ENCODE results near the gene CLEC16A.
"Not testable (repeated sequence)": the region's sequence is repeated elsewhere in the genome, so short reads cannot be mapped to it uniquely, and the experiment has no call there.

The CLEC16A gene

DNA sequence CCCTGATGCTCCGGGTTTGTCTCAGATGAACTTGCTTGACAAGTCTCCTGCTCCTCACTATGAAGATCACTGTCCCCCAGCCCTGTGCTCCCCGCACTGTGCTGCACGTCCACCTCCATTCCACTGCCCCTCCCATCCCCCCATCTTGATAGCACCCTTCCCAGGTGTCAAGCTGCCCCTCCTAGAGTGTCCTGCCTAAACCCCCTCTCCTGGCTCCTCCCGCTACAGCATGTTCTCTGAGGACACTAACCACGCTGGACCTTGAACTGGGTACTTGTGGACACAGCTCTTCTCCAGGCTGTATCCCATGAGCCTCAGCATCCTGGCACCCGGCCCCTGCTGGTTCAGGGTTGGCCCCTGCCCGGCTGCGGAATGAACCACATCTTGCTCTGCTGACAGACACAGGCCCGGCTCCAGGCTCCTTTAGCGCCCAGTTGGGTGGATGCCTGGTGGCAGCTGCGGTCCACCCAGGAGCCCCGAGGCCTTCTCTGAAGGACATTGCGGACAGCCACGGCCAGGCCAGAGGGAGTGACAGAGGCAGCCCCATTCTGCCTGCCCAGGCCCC is 20.6 kb upstream of the CLEC16A start:
- DNase-seq, result no peak

DNA sequence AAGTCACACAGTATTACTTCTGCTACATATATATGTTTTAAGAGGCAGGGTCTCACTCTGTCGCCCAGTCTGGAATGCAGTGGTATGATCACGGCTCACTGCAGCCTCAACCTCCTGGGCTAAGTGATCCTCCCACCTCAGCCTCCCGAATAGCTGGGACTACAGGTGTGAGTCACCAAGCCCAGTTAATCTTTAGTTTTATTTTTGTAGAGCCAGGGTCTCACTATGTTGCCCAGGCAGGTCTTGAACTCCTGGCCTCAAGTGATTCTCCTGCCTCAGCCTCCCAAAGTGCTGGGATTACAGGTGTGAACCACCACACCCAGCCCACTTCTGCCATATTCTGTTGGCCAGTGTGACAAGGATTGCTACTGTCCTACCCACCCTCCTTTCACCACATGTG is 19.1 kb upstream of the CLEC16A start:
- not testable (repeated sequence) for DNase-seq

DNA sequence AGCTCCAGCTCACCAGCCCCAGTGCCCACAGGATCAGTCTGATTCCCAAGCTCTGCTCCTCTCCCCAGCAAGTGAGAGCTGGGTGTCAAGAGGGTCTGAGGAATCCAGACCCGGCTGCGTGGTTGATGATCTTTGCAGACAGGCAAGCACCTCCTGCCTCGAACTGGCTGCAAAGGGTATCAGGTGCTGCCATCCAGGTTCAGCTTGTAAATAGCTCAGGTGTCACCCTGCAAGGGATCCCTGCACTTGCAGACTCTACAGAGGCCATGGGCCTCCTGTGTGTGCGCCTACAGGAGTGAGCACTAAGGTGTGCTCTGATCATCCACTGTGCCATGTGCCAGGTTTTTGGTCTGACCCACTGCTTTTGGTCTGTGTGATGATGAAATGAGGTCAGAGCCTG is 18.3 kb upstream of the CLEC16A start:
- no peak for DNase-seq

DNA sequence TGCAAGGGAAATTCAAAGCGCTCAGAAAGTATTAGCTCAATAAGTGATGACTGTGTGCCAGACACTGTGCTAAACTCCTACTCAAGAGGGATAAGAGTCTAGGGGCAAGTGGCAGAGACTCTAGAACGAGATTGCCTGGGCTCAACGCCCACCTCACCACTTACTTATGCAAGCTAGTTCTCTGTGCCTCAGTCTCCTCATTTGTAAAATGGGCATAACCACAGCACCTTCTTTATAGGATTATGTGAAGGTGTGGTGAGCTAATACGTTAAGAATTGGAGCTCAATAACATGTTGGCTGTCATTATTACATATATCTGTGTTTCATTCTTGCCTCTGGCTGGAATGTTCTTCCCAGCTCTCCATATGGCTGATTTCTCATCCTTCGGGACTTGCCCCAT is 17.5 kb upstream of the CLEC16A start:
- no peak for DNase-seq

DNA sequence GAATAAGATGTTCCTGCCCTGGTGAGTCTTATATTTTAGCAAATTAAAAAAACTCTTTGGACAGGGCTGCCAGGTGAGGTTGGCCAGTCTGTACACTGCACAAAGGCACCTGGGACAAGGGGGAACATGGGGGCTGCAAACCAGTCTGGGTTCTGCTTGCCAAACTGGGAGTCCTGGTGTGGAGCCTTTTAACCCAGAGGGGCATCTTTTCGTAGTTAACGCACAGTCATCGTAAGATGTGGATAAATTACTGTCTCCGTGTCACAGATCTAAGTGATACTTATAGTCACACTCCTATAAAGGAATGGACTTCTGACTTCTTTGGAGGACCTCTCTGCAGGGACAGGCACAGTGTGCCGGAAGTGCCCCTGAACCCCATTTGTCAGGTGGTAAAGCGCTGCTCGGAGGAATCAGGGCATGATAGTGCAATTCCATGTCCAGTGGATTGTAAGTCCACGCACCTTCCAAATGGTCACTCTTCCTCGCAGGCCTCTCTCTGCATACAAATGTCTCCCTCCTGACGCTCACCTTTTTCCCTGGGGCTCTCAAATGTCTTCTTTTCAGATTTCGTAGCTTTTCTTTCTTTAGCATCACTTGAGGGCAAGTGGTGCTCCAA is 16.8 kb upstream of the CLEC16A start:
- no peak for DNase-seq

DNA sequence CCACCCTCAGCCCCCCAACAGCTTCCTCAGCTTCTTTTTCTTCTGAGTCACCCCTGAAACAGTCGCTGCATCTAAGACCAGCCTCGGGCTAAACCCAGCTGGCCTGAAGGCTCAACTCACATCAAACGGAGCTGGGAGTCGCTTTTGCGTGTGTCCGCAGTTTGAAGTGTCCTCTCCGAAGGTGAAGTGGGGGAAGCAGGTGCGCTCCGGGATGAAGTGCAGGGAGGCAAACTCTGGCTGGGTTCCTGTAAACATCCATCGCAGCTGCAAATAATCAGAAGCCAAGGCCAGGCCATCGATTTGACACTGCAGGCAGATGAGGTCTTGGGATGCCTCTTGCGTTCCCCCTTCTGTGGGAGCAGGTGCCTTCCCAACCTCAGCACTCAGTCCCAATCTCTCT is 15.3 kb upstream of the CLEC16A start:
- DNase-seq, result not testable (repeated sequence)

DNA sequence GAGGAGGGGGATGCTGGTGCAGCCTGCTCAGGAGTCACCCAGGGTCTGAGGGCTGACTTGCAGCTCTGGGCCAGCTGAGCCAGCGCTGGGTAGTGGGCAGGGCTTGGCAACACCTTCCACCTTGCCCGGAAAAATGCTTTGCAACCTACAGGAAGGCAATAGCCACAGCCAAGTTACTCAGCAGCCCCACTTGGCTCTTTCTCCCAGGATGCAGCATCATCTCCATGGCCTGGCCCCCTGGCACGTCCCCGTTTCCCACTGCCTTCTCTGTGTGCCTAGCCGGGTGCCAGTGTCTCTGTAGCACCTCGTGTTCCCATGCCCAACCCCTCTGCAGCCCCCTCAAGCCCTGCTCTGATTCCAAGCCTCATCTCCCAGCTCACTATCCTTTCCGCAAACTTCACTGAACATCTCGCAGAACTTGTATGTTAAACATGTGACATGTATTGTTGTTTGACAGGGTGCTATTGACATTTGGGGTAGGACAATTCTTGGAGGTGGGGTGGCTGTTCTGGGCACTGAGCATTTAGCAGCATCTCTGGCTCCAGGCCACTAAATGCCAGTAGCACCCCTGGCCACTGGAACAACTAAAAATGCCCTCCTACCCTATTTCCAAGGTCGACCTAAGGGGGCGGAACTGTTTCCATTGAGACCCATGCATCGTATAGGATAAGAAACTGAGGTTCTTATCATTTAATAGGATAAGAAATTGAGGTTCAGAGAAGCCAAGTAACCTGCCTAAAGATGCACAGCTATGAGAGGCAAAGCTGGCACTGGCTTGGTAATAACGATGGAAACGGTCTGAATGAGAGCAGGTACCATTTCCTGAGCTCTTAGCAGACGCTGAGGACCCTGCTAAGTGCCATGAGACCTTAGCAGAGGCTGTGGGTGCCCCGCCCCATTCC is 14.3 kb upstream of the CLEC16A start:
- DNase-seq, result no peak

DNA sequence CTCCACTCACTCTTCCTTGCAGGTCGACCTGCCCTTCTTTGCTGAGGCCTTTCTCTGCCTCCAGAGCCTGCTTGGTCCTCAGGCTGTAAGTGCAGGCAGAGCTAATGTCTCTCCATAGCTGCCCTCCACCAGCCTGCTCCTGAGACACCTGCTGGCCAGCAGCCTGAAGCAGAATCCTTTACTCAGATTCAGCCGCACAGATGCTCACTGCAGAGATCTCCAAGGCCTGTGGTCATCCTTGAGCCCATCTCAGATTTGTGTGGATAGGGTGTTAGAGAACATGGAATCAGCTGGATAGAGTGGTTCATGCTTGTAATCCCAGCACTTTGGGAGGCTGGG is 13.6 kb upstream of the CLEC16A start:
- DNase-seq, result no peak

DNA sequence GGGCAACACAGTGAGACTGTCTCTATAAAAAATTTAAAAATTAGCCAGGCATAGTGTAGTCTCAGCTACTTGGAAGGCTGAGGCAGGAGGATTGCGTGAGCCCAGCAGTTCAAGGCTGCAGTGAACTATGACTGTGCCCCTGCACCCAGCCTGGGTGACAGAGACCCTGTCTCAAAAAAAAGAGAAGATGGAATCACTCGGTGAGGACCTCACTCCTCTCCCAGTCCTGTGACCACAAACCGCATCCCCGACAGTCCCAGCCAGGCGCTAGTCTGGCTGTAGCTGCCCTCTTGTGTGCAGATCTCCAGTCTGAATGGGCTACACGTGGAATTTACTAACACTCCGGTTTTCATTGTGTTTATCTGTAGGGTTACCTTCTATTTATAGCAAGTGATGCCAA is 13.2 kb upstream of the CLEC16A start:
- DNase-seq, result no peak

DNA sequence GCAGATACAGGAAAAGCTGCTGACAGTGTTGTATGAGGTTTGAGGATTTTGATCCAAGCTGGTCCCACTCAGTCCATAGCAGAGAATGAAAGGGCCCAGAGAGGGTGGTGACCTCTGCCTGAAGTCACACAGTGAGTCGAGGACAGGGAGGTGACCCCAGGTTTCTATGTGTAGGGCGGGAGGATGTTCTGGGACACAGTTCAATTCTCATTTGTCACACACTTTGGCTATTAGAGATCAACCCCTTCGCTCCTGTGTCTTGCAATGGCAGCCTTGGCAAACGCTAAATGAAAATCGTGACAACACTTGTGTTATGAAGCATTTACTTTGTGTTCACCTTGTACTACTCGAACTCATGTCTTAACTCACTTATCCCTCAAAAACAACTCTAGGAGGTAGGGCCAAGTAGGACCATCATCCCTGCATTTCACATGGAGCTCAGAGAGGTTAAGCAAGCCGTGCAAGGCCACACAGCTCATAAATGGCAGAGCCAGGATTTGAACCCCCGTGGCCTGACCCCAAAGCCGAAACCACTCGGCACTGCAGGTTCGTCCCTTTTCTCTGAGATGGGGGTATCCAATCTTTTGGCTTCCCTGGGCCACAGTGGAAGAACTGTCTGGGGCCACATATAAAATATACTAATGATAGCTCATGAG is 12.3 kb upstream of the CLEC16A start:
- no peak for DNase-seq

DNA sequence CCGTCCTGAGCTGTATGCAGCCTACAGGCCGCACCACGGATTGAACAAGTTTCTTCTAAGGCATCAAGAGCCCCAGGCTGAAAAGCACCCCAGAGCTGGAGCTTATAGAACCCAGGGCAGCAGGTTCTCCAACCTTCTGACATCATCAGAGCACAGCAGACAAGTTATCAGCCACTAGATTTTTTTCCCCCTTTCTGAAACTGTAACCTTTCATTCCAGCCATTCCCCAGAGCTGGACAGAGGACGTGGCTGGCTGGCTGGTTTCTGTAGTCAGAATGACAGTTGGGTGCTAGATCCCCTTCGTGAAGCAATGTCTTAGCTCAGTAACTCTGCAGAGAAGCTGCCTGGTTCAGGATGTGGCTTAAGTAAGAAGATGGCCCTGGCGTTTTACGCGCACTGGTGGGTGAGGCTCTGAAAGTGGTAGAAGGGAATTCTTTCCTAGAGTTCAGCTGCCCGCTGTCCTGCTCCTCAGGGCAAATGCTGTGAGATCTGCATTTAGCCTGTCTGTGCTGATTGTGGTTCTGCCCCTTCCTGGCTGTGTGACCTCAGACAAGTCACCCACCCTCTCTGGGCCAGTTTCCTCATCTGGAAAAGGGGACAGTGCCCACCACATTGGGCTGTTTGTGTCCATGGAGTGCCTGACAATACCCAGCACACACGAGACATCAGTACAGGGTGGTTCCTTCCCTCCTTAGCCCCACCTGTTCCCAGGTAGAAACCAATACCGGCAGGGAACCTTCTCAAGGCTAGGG is 11.2 kb upstream of the CLEC16A start:
- no peak for DNase-seq

DNA sequence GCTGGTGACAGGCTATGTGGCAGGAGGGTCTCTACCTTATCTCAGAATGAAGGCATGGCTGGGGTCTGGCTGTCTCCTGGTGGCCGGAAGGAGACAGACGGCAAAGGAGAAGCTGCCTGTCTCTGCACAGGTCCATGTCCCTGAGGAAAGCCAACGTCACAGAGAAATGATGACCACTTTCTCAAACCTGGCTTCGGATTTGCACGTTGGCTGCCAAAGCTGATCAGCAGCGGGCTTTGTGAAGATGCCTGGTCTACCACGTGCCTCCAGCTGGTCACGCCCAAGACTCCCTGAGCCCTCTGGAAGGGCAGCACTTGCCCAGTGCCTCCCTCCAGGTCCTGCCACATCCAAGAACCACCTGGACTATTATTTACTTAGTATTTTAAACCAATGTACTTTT is 10.5 kb upstream of the CLEC16A start:
- DNase-seq, result no peak

DNA sequence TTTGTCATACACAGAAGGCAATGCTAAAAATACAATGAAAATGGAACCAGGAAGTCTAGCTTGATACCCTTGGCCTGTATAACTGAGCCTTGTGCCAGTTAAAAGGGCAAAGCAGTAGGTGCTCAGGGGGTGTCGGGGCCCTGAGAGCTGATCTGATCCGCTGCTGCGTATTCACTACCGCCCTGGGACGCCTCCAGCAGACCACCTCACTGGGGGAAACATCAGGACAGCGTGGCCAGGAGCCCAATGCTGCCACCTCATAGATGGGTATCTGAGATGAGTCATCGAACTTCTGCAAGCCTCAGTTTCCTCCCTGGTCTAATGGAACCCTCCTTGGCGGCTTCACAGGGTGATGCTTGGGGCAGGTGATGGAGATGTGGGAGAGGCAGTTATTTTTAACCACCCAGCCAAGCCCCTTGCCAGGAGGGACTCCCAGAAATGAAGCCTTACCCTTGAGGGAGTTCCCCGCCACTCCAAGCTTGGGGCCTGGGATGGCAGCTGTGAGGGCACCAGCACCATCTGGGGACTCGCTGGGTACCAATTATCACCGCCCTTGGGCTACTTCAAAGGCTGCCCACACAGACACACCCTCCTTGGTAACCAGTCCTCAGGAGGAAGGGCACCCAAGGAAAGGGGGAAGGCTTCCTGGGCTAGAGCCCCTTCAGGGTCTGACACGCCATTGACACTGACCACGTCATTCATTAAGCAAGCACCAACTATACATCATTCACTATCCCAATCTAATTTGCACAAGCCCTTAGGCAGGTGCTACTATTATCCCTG is 9.8 kb upstream of the CLEC16A start:
- no peak for DNase-seq

DNA sequence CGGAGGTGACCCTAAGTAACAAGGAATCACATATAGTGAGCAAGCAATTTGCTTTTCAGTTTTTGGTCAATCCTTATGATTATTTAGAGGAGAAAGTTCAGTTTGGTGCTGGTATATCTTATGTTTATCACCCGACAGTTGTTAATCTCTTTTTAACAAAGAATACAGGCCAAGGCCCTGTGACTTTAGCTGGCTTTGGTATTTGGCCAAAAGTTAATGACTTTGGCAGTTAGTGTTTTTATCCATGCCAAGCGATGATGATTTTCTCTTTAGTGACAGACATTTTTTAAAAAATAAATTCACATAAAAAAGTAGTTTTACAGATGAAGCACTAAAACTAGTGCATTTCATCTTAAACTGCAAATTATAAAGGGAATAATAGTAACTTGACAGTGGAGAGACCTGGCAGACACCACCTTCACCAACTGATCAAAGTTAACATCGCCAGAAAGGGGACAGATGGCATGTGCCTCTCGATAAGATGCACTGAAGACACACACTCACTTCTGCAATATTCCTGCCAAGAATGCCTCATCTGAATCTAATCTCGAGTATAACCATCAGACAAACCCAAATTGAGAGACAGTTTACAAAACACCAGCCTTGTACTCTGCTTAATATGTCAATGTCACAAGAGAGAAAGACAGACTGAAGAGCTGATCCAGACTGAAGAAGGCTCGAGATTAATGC is 9.0 kb upstream of the CLEC16A start:
- DNase-seq, result no peak

DNA sequence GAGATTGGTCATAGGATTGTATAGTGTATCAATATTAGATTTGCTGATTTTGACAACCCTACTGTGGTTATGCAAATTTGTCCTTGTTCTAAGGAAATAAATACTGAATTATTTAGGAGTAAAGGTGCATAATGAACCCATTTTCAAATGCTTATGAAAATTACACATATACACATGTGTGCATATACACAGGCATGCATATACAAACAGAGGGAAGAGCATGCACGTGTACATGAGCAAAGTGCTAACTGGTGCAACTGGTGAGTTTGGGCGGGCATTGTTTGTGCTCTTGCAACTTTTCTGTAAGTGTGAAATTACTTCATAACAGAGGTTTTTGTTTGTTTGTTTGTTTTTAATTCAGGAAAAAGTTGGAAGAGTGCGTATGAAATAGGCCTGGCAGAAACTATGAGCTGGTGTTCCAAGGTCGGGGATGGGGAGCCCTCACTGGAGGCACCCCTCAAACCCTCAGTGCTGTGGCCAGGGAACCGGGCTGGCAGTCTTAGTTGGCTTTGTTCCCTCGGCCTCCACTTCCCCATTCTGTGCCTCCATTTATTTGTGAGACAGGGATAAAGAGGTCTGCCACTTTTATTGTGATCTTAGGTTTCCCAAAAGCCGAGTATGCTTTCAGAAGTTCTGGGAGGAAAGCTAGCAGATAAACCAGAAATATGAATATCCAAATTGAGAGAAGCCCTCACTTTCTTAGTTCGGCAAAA is 7.9 kb upstream of the CLEC16A start:
- DNase-seq, result no peak

DNA sequence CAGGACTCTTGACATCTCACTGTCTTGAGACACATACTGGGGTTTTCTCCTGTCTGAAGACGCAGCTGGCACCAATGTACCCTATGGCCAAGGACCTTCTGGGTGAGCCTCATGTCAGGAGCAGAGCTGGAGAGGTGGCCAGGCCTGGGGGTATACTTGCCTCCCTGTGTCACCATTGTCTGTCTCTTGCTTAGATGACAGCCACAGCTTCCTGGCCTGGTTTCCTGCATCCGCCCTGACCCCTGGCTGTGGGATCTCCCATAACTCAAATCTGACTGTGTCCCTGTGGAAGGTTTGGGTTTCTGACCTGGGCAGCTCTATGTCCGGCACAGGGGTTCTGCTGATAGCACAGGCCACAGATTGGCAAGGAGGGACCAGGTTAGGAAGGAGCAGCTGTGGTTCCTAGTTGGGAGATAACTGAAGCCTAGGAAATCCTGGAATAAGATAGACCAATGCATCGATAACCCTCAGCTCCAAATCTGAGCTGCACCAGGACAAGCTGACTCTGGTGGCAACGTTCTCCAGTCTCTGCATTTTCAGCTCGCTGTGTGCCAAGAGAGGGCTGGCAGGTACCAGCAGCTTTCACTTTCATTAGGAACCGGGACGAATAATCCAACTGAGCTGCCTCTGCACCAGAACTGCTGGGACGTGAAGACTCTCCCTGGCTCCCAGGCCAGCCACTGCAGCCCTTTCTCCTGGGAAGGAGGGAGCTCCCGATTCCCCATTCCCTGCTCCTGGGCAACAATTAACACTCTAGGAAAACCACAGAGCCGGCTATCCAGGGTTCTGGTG is 7.1 kb upstream of the CLEC16A start:
- DNase-seq, result no peak

DNA sequence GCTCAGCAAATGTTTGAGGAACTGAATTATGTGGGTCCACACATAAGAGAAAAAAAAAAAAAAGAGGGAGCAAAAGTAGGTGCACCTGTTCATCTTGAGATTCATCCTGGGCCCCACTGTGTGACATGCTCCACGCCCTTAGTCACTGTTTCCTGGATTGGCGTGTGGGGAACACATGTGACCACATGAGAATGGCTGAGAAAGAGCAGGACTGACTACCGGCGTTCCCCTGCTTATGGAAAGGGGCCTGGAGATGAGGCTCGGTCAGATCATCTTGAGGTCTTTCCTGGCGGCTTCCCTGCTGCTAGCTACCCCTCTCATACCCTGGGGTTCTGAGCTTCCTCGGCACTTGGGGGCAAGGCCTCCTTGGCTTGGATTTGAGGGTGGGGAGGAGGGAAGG is 6.0 kb upstream of the CLEC16A start:
- DNase-seq, result peak; percentile 63

DNA sequence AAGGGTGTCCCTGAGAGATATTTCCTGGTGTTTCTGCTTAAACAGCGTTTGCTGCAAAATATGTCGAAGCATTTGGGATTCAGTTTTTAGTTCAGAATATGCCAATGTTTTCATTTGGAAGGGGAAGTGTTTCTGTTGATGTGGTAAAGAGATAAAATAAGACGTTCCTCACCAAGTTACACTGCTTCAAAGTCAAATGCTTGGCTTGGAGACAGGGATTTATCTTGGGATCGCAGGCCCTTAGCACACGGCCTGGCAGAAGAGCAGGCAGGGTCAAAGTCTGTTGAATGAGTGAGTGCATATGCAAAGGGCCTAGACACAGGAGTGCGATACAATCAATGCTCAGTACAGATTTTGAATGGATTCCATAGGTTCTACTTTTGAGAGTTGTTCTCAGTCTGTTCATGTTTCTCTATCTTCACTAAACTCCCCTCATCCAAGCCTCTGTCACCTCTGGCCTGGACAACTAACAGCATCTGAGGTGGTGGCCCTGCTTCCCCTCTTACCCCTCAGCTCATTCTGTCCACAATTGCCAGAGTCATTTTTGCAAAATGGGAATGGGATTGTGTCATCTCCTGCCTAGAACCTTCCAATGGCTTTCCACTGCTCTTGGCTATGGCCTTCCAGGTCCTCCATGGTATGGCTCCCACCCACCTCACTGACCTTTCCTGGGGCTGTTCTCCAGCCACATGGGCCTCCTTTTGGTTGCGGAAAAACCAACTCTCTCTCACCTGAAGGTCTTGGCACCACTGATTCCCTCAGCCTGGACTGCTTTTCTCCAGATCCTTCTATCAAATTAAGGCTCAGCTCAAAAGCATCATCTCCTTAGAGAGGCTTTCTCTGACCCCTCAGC is 5.3 kb upstream of the CLEC16A start:
- DNase-seq, result no peak

DNA sequence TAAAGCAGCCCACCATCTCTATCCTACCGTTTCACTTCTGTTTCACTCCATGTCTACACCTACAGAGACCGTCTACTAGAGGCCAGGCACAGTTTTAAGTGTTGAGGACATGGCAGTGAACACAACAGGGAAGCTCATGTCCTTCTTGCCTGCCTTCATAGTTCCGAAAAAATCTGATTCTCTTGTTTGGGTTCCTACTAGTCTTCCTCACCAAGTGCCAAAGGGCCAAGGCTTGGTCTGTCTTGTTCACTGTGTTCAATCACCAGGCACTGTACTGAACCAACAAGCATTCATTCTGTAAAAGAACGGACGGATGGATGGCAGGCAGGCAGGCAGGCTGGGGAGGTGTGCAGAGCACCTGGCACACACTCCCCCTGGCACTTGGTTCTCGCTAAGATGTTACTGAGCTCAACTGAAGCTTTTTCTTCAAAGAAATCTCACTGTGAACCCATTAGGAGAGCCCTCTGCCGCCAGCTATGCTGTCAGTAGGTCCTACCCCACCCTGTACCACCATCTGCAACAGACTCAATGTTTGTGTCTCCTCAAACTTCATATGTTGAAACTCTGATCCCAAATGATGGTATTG is 4.6 kb upstream of the CLEC16A start:
- DNase-seq, result no peak
